Stimulated activated CD4-positive, alpha-beta T cell treated with anti-CD3 and anti-CD28 coated beads, TNF-alpha, amount 100 ng/mL, for 4 hours (primary cell): ENCODE data around the gene PLCB1.

Experiments
- DNase-seq, 3 experiments: peaks; one replicate each; pipeline ENCODE4 v3.0.0-alpha.2; 2020; ENCODE audit warnings: low read depth in 3 of 3

The PLCB1 gene

DNA sequence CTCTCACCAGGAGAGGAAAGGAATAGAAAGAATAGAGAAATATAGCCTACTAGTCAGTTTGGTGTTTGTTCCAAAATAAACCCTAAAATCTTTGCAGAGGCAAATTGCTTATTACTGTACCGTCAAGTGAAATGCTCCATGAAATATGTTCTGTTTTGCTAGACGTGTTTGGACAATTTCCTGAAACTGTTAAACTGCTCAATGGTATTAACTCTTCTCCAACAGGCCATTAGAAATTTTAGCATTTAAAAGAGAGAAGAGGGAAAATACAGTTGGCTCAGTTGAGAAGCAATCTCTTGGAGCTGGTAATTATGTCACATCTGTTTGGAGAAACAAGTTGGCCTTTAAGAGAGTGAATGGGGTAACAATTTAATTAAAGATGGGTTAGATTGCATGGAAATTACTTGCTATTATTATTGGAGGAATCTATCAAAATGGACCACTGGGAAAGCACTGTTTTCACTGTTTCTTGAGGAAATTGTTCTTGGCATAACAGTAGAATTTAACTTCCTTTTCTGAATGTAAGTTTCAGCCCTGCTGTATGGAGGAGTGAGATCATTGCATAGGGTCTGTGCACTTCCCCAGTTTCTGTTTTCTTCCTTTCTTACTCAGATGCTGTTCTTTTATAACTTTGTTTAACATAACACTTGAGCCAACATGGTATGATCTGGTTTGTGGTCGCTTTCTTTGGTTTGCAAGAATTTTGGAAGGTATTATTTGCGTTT lies 373.6 kb downstream of the PLCB1 start:
- no peak for DNase-seq

- no peak for DNase-seq
These were observed 375.2 kb downstream of the PLCB1 start for GRCh38 chr20:8507231-8507630.

- DNase-seq: no peak
These were observed 377.7 kb downstream of the PLCB1 start for GRCh38 chr20:8509809-8510208.

DNA sequence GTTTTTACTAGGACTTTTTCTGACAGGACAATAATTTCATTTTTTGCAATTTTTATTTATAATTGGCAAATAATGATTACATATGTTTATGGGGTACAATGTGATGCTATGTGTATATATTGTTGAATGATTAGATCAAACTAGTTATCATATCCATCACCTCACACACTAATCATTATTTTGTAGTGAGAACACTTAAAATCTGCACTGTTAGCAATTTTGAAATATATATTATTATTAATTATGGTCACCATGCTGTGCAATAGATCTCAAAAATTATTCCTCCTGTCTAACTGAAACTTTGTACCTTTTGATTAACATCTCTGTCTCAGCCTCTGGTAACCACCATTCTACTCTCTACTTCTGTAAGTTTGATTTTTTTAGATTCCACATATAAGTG lies 378.7 kb downstream of the PLCB1 start:
- no peak for DNase-seq

DNA sequence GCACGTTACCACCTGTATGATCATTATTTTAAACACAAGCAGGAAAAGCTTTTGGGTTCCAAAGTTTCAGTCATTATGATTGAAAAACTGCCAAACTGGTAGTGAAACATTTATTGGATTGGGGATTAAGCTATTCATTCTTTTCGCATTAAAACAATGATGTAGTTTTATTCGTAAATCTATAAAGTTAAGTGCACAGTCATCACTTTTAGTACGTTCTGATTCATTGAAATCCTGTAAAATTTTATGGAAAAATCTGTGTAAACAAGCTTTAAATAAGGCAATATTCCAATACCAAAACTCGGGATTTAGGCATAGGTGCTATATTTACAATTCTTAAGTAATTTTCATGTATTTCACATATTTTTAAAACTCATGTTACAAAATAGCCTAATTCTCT lies 379.9 kb downstream of the PLCB1 start:
- DNase-seq: no peak

DNA sequence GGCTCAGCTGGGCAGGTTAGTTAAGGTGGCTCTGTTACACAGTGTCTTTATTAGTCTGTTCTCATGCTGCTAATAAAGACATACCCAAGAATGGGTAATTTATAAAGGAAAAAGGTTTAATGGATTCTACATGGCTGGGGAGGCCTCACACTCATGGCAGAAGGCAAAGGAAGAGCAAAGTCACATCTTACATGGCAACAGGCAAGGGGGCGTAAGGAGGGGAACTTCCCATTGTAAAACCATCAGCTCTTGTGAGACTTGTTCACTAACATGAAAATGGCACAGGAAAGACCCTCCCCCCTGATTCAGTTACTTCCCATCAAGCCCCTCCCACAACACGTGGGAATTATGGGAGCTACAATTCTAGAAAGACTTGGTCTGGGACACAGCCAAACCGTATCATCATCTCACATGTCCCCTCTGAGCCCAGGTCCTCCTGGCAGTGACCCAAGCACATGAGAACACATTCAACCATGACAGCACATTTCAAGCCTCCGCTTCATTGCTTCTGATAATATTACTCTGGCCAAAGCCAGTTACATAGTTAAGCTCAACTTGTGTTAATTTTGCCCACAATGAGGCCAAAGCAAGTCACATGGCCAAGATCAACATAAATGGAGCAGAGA lies 383.9 kb downstream of the PLCB1 start:
- no peak for DNase-seq

GRCh38 chr20:8518878-8519277 lies 386.8 kb downstream of the PLCB1 start:
- DNase-seq: no peak

DNA sequence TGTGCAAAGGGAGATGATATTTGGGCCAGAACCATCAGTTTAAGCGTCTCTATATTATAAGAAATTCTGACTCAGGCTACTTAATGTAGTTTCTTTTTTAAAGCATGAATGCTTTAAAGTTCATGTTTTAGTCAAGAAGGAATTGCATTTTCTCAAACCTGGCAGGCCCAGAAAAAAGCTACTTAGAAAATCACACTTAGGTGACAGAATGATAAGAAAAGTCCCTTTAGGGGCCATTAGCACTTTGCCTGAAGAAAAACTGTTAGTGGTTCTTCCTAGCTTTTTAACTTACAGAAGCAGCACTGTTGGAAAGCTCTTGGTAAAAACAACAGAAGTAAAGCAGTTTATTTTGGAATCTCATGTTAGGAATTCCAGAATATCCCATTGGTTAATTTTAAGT lies 387.8 kb downstream of the PLCB1 start:
- no peak for DNase-seq

- DNase-seq: no peak
These were observed 390.1 kb downstream of the PLCB1 start for GRCh38 chr20:8522168-8522567.

DNA sequence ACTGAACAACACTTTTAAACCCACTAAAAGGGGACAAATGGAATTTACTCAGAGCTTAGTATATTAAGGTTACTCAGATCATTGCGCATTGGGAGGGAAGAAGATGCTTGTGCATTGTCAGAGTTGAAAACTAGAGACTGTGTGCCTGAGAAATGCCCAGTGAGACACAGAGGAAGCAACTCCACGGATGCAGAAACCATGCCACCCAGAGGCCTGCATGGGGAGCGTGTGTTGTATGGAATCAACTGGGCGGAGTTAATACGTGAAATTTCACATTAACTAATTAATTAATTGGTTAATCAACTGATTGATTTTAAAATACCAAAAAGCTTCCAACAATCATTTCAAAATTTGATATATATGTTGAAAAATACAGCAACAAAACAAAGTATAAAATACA lies 391.6 kb downstream of the PLCB1 start:
- DNase-seq: no peak

DNA sequence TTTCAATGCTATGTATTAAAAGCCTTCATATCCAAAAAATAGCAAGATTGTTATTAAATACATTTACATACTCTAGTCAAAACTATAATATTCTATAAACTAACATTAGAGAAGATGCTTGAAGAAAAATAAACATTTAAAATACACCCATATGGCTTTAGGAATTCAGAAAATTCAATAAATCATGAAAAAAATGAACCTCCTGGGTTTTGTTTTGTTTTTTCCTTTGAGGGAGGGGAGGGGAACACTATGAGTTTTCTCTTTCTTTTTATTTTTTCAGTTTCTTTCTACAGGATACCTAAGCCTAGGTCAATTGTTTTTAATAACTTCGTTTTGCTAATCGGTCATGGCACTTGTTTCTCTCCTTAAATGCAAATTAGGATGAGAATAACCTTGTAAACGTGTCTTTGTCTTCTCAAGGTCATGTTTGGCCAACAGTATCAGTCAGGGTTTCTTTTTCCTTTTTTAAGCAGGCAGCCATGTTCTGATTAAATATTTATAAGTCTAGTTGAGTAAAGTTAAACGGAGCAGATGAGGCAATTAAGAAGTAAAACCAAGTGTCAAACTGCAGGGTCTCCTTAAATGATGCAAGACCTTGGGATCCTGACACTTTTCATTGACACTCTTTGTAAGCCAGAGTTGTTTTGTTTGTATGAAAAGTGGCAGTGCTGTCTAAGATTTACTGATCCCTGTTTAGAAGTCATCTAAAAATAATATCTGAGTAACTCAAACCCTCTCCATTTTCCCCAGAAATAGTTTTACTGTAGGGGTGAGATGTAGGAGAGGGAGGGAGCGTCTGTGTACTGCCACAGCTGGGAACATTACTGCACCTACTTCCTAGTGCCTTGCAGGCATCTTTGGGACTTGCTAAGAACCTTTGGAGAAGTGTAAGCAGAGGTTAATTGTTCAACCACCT lies 392.3 kb downstream of the PLCB1 start:
- no peak for DNase-seq

GRCh38 chr20:8525017-8525343 lies 392.9 kb downstream of the PLCB1 start:
- DNase-seq: no peak

DNA sequence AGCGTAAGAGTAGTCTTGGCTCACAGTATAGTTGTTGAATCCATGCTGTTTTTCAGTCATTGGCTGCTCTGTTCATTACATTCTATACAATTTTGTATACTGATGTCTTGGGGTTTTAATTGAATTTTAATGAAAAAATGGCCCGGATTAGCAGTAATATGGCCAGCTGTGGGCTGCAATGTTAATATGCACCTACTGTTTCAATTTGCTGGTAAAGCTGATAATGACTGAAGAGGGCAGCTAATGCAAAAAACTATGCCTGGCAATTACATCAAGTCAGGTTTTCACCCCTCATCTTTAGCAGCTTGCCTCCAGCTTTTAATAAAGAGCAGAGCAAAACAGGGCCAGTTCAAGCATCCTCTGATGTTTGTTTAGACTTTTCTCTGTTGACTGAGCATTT lies 394.5 kb downstream of the PLCB1 start:
- no peak for DNase-seq

DNA sequence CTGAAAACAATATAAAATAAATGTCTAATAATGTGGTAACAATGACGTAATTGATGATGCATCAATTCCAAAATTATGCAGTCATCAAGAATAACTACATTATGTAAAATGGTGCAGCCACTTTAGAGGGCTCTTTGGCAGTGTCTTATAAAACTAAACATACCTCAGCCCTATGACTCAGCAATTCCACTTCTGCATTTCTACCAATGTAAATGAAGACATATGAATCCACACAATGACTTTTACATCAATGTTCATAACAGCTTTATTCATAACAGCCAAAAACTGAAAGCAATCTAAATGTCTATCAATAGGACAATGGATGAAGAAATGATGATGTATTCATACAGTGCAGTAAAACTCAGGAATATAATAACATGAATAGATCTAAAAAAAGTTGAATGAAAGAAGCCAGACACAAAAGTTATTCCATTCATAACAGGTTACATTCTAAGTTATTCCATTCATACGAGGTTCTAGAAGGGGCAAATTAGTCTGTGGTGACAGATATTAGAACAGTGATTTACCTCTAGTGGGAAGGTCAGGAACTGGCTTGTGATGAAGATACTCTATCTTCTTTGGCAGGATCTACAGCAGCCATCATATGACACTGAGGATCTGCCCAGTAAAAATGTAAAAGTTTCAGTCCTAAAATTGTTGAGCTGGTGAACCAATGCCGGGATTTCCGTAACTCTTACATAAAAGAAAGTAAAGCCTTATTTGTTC lies 396.1 kb downstream of the PLCB1 start:
- no peak for DNase-seq

GRCh38 chr20:8530022-8530421 lies 398.0 kb downstream of the PLCB1 start:
- DNase-seq: no peak

GRCh38 chr20:8532169-8532568 lies 400.1 kb downstream of the PLCB1 start:
- no peak for DNase-seq

GRCh38 chr20:8534368-8535160 lies 402.5 kb downstream of the PLCB1 start:
- no peak for DNase-seq

DNA sequence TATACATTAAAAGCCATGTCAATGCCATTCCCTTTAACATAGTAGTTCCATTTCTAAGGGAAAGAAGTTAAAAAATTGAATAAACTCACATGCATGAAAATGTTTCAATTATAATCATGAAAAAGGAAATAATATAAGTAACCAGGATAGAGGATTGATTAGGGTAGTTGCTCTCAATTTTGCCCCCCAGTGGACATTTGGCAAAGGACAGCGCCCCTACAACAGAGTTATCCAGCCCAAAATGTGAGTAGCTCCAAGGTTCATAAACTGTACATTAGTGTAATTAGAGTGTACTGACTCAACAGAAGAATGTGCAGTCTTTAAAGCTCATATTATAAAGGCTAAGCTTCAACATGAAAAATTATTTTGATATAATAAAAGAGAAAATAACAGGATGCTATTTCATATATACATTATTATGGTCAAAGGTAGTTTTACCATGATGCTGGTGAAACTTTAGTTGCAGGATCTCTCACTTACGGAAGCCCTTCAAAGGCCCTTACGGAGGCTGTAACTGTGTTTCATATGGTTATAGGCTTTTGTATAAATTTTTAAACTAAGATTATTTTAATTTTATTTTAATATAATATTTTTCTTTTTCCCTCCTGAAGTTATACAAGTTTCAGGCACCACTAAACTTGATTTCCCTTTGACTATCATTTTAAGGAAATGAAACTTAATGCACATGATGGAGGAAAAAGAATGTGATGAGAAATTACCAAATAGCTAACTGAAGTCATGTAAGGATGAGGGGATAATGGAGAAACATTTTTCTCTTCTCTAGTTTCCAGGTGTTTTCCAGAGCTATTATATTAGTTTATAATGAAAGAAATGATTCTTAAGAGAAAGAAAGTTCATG lies 403.6 kb downstream of the PLCB1 start:
- no peak for DNase-seq

- no peak for DNase-seq
These were observed 404.2 kb downstream of the PLCB1 start for GRCh38 chr20:8536262-8536618.

- DNase-seq: no peak
These were observed 408.4 kb downstream of the PLCB1 start for GRCh38 chr20:8540466-8540865.

DNA sequence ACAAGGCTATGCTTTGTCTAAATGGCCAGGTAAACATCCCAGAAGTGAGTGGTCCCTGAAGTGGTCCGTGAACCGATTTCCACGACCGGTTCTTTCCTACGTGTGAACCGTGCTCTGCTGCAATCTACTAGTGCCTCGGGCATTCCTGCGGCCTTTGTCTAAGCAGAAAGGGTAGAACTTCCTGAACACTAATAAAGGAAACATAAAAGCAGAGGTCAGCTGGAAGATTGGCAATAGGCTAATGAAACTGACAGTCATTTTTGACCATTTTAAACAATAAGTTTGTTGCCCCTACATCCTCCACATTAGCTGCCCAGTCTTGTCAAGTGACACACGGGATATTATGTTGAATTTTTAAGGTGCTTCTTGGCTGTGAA lies 410.0 kb downstream of the PLCB1 start:
- no peak for DNase-seq
